Activated CD4-positive, alpha-beta T cell treated with anti-CD3 and anti-CD28 coated beads for 24 hours (primary cell): Measurements from ENCODE around the gene APRT.
"Not testable (repeated sequence)": the region's sequence is repeated elsewhere in the genome, so short reads cannot be mapped to it uniquely, and the experiment has no call there.

Experiments used
- DNase-seq, 2 donors: peaks; one replicate each; pipeline ENCODE4 v3.0.0-alpha.2; 2020; ENCODE audit warnings: low read depth in 2 of 2

Gene APRT

GRCh38 chr16:88788749-88789148 lies 23.0 kb downstream of the APRT start:
- not testable (repeated sequence) for DNase-seq

DNA sequence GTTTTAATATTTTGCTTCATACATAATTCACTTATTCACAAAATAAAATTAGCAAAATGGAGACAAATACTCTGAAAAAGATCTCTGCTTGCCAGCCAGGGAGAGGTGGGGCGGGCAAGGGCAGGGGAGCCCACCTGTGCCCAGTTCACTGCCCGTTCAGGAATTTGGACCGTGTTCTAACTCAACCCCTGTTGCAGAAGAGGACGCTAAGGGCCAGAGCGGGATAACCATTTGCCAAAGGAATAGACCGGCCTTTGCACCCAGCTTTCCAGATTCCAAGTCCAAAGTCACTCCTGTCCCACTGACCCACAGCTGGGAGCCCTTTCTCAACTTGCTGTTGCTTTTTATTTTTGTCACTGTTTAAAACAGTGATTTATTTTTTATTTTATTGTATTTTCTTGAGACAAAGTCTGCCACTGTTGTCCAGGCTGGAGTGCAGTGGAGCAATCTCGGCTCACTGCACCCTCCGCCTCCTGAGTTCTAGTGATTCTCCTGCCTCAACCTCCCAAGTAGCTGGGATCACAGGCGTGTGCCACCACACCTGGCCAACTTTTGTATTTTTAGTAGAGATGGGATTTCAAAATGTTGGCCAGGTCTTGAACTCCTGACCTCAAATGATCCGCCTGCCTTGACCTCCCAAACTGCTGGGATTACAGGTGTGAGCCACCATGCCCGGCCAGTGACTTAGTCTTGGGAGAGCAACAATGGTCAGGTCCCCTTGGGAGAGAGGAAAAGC lies 24.0 kb downstream of the APRT start:
- DNase-seq = no peak

DNA sequence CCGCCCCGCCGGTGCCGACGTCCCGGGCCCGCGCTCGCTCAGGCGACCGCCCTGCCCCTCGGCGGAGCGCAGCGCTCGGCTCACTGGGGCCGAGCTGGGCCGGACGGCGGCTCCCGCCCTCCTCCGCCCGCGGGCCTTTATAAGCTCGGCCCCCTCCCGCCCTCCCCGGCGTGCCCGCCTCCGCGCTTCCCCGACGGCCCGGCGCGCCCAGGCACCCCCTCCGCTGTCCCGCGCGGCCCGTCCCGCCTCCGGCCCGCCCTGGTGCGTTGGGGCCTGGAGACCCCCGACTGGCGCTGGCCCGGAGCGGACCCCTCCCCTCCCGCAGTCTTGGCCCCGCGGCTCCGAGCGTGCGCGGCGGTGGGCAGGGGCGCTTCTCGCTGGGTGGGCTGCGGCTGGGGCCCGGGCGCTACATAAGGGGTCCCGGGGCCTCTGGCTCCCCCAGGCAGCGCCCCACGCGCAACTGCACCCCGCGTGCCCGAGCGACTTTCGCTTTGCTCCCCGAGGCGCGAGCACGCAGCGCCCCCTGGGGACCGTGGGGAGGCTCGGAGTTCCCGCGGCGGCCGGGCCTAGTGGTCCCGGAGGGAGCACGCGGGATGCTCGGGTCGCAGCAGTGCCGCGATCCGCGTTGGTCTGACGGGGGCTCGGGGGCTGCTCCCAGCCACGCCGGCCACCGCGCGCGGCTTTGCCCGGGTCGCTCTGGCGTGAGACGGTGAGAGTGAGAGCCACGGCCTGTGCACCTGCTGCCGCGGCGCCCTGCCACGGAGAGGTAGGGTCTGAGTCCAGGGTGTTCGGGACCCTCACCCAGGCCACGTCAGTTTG lies 26.4 kb downstream of the APRT start, which contains the start of gene PIEZO1:
Gene PIEZO1, minus strand, starts transcription at position 115 of the 819 bp plus-strand sequence. CDS start 256 bp downstream, outside the sequence.
- peak; percentile 68 to 70 for DNase-seq

GRCh38 chr16:88784856-88785105 lies 26.9 kb downstream of the APRT start:
- DNase-seq = no peak

DNA sequence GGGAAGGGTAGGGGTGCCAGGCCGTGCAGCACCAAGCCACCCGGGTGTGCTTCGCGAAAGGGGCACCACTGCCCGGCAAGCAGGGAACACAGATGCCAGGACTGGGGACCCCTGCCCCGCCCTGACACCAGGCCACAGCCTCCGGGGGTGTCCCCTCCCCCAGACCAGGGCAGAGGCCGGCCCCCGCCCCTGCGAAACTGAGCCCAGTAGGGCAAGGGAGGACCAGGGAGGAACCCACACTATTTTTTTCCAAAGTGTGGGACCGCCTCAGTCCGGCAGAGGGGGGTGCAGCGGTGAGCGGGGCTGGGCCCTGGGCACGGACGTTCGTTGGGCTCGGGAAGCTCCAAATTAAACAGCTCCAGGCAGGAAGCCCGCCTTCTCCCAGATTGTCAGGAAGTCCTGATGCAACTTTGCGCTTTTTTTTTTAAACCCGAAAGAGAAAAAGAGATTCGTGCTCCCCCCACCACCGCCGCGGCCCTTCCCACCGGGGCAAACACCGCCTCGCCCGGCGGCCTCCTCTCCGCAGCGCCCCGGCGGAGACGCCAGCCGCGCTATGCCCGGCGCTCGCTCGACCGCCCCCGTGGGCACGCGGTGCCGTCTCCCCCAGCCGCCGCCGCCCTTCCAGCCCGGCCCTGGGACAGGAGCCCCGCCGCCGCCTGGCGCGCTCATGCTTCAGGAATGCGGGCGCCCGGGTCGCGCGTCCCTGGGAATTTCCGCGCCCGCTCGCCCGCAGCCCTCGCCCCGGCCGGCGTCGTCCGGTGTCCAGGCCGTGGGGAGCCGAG lies 27.5 kb downstream of the APRT start:
- no peak for DNase-seq

GRCh38 chr16:88783391-88784073 lies 28.2 kb downstream of the APRT start:
- DNase-seq = no peak

GRCh38 chr16:88782454-88783390 lies 29.0 kb downstream of the APRT start:
- DNase-seq = peak; percentile 74 to 76

- peak in 1 of 2 donors; percentile 63 for DNase-seq
Observed at GRCh38 chr16:88781140-88782077, 30.3 kb downstream of the APRT start.

- no peak for DNase-seq
Observed at GRCh38 chr16:88780142-88781062, 31.3 kb downstream of the APRT start.

- no peak for DNase-seq
Observed at GRCh38 chr16:88779406-88780141, 32.2 kb downstream of the APRT start.

DNA sequence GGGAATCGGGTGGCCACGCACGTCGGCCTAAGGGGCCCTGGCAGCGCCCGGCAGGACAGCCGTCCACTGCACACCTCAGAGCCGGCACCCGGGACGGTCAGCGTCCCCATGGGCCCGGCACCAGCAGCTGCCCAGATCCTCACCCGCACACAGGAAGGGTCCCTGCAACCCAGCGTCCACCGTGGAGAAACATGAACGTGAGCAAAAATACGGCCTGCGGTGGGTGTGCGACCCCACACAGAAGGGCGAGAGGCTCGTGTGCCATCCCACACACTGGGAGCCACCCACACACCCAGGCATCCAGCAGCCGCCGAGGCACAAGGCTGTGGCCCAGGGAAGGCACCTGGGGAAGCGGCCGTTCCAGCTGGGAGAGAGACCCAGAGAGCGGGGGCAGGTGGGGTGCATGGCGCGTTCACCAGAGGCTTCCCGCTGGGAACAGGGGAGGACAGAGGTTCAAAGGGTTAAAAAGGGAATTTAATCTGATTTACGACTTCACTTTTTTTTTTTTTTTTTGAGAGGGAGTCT lies 33.1 kb downstream of the APRT start:
- DNase-seq = no peak

- DNase-seq = no peak
Observed at GRCh38 chr16:88778271-88778525, 33.5 kb downstream of the APRT start.

- no peak for DNase-seq
Observed at GRCh38 chr16:88777471-88778270, 34.1 kb downstream of the APRT start.

- DNase-seq = no peak
Observed at GRCh38 chr16:88775825-88776224, 35.9 kb downstream of the APRT start.

DNA sequence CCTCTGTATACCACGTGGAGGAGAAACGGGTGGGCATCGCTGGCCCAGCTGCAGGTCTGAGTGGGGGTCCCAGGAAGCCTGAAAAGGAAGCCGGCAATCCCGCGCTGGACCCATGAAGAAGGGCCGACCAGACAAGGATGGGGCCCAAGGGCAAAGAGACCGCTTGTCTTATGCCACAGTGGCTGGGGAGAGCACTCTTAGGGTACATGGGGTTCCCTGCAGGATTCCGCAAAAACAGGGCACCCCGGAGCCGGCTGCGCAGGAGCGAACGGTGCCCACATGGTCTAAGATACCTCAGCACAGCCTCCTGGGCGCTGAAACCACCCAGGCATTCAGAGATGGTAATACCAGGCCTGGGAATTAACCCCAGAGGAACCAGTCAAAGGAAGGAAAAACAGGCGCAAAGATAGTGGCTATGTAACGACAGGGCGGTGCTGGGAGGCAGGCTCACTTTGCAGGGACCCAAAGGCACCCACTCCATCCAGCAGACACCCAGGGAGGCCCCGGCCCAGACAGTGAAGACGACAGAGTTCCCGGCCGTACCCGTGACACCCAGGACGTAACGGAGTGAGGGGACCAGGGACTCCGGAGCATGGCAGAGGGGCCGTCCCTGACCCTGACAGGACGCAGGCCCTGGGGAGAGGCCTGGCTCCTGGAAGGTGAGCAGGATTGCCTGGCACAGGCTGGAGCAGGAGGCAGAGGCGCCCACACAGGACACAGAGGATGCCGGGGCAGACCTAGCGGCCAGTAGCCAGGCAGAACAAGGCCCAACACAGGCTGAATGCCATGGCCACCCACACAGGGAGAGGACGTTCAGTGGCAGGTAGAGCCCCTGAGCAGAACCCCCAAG lies 37.0 kb downstream of the APRT start:
- DNase-seq = no peak

- DNase-seq = no peak
Observed at GRCh38 chr16:88773812-88774291, 37.9 kb downstream of the APRT start.
